NCI-H82 (cell line): Measurements from ENCODE around the gene HRAS.
A peak's percentile ranks its signal among the peaks of the same experiment; 100 is the strongest.

ENCODE experiments used
- DNase-seq: peaks from one replicate; lab custom pipeline; 2025; lab: John Stamatoyannopoulos, UW

HRAS gene

DNA sequence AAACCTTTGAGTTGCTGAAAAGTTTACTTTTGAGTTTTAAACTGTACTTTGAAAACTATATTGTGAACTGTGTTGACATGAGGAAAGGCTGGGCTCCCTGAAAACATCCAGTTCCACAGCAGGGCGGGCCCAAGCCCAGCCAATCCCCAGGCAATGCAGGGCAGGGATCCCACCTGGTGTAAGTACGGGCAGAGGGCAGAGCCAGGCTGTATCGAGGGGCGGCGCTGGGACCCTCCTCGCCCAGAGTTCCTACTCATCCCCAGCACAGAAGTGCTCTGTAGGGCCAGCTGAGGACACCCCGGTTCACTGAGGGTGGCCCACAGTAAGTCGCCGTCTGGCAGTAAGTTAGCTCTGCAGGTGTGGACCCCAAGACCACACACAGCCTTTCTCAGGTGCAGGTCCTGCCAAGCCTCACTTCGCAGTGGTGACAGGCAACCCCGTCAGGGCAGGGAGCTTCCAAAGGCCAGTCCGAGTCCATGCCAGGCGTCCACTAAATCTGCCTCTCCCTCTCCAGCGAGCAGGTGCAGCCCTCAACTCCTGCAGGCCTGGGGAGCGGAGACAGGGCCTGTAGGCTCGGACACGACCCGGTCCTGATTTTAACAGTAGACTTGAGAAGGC lies 31.7 kb upstream of the HRAS start:
- no peak for DNase-seq

DNA sequence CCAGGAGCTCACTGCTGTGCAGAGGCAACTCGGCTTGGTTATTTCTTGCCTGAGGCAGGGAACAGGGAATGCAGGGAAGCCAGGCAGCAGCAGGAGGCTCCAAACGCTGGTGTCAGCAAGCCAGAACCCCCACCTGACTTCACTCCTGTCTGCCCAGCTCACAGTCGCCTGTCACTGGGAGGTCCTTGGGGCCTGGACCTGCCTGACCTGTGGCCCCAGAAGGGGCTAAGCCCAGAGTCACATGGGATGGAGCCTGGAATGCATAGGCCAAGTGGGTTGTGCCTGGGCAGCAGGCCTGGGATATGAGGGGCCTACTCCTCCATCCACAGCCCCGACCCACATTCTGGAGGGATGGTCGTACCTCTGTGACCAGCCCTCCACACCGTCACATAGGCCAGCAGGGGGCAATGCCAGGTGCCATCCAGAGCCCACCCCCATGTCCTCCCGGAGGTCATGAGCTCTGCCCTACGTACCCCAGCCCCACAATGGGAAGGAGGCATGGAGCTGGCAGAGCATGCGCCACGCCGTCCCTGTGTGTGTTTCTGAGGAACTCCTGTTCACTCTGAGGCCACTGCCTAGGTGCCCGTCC lies 30.6 kb upstream of the HRAS start:
- no peak for DNase-seq

DNA sequence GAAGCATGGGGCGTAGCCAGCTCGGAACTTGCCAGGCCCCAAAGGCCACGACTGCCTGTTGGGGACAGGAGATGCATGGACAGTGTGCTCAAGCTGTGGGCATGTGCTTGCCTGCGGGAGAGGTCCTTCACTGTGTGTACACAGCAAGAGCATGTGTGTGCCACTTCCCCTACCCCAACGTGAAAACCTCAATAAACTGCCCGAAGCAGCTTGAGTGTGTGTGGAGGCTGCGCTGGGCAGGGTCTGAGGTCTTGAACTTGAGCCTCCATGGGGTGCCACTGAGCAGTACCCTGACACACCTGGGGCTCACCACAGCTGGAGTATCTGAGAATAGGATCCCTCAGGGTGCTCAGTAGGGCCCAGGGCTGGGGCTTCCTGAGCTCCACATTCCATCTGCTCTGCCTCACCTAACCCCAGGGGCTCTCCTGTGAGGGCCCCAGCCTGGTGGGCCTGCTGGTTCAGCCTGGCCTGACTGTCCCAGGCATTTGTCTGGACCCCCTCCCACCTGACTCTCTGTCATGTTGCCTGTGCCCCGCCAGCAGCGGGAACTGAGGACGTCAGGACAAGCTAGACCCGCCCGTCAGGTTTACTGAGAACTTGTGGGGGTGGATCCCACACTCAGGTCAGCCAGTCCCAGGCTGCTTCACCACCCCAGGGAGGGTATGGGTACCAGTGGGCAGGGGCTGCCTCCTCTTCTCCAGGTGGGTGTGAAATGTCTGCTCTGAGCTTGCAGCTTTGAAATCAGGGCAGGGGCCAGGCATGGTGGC lies 28.6 kb upstream of the HRAS start:
- no peak for DNase-seq

DNA sequence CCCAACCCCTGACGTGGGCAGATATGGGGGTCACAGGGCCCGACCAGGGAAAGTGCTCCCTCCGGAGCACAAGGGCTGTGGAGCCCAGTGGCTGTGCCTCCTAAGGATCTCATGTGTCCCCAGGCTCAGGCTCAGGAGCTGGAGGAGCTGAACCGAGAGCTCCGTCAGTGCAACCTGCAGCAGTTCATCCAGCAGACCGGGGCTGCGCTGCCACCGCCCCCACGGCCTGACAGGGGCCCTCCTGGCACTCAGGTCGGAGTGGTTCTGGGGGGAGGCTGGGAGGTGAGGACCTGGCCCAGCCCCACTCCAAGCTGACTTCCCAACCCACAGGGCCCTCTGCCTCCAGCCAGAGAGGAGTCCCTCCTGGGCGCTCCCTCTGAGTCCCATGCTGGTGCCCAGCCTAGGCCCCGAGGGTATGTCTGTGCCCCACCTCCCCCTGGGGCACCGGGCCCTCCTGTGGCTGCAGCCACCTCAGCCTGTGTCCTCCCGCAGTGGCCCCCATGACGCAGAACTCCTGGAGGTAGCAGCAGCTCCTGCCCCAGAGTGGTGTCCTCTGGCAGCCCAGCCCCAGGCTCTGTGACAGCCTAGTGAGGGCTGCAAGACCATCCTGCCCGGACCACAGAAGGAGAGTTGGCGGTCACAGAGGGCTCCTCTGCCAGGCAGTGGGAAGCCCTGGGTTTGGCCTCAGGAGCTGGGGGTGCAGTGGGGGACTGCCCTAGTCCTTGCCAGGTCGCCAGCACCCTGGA lies 27.9 kb upstream of the HRAS start:
- DNase-seq = no peak

DNA sequence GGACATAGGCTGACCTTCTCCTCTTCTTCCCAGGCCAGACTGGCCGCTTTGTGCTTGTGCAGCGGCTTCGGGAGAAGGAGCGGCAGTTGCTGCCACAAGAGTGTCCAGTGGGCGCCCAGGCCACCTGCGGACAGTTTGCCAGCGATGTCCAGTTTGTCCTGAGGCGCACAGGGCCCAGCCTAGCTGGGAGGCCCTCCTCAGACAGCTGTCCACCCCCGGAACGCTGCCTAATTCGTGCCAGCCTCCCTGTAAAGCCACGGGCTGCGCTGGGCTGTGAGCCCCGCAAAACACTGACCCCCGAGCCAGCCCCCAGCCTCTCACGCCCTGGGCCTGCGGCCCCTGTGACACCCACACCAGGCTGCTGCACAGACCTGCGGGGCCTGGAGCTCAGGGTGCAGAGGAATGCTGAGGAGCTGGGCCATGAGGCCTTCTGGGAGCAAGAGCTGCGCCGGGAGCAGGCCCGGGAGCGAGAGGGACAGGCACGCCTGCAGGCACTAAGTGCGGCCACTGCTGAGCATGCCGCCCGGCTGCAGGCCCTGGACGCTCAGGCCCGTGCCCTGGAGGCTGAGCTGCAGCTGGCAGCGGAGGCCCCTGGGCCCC lies 26.8 kb upstream of the HRAS start:
- DNase-seq = no peak

DNA sequence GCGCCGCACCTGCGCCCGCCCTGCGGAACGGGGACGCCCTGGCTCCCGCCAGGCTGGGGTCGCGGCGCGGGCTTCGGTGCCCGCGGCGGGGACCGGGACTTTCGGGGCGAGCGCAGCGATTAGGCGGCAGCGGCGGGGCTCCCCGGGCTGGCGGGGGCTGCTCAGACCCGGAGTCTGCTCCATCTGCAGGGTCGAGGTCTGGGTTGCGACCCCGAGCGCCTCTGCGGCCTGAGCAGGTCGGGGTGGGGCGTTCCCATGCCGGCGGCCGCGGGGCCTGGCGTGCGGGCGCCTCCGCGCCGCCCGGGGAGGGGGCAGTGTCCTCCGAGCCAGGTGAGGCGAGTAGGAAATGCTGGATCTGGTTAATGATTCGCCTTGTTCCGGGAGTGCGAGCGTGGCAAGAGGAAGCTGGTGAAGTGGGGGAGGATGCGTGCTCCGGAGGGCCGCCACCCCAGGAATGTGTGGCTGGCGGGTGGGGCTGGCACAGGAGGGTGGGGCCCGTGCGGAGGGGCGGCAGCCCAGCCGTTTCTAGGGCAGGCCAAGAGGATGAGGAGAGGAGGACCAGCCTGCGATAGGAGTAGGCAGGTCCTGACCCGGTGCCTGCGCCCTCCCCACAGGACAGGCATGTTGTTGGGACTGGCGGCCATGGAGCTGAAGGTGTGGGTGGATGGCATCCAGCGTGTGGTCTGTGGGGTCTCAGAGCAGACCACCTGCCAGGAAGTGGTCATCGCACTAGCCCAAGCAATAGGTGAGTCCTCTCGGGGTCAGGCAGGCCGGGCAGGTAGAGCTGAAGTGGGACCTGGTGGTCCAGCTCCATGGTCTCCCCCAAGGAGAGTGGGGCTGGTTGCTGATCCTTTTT lies 26.0 kb upstream of the HRAS start:
- DNase-seq = no peak

DNA sequence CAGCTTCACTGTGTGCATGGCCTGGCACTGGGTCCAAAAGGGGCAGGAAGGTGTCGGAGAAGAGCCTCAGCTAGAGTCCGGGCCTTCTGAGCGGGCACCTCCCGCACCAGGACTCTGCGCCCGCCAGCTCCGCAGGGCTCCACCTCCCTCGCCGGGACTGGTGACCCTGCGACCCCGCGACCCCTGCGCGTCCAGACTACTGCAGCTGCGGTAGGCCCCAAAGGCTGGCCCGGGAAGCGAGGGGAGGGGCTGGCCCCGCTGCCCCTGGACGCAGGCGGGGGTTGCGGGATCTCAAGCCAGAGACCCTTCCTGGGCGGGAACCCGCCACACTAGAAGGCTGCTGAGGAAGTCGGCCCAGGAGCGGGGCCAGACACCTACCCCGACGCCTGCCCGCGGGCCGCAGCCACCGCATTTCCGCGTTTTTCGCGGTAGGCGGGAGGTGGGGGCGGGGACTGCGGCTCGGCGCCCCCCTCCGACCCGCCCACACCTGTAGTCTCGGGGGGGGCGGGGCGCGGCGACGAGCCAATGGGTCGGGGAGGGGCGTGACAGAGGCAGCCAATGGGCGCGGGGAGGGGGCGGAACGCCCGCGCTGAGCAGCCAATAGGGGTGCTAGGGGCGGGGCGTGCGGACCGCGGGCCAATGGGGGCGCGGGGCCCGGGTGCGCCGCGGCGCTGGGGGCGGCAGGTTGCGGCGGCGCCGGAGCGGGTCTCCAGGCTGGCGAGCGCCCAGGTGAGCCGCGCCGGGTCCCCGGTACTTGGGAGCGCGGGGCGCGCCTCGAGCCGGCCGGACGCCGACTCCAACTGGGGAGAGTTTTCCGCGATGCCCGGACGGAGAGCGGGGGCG lies 25.1 kb upstream of the HRAS start, which contains the start of the genes LMNTD2 and RASSF7:
TSS of gene LMNTD2 (minus strand) at position 434 of the 843 bp plus-strand sequence. CDS start at position 412, 22 bp downstream.
TSS of gene RASSF7 (plus strand) at position 666 of the 843 bp plus-strand sequence. CDS start 799 bp downstream, outside the sequence.
- peak; percentile 94 for DNase-seq

DNA sequence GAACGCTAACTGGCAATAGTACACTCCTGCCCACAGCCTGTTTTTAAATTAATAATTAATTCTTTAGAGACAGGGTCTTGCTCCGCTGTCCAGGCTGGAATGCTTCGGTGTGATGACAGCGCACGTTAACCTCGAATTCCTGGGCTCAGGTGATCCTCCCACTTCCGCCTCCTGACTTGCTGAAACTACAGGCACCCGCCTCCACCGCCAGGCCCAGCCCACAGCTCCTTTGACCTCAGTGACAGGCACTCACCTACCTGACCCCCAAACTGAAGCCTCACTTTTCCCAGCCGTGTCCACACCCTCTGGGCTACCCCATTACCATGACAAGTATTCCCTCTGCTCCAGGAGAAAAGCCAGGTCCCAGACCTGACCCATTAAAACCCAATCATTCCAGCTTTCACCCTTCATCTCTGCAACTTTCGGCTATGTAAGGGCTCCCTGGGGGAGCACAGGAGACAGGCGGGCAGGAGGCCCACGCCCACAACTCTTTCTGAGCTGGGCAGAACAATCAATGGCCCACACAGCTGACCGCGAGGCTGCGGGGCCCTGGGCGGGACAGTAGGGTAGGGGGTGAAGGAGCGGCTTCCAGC lies 24.4 kb upstream of the HRAS start:
- no peak for DNase-seq

DNA sequence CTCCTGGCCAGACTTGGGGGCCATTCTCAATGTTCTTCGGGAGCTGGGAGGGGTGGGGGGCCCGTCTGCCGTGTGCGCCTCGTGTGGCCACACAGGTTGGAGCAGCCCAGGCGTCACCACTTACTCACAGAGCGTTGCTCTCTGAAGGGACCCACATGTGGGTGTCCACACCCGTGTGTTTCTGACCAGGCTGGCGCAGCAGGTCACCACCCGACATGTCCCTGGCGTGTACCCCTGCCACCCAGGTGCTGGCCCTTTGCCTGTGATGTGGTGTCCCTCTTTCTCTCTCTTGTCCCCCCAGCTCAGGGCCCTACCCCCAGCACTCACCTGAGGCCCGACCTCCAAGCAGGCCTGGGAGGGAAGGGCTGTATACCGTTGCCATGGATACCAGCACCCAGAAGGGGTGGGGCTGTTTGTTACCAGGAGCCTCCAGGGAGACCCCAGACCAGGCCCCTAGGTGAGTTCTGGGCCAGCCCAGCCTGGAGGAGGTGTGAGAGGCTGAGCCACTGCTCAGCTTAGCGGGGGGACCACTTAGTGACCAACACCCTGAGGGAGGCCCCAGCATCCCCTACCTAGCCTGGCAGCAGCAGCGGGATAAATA lies 23.7 kb upstream of the HRAS start:
- DNase-seq = no peak

DNA sequence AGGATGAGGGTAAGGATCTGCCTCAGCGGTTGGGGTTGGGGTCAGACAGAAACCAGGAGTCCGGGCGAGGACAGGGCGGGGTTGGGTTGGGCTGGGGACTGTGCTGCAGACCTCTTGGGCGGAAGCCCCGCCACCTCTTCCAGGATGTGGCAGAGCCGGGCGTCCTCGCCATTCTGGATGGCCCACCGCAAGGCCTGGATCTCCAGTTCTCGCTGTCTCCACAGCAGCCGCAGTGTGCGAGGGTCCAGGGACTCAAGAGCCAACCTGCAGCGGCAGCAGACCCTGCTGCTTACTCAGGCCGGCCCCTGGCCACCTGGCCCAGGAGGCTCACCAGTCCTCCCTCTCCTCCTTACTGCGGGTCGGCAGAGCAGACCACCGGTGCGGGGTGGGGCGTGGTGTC lies 23.1 kb upstream of the HRAS start:
- DNase-seq = no peak

DNA sequence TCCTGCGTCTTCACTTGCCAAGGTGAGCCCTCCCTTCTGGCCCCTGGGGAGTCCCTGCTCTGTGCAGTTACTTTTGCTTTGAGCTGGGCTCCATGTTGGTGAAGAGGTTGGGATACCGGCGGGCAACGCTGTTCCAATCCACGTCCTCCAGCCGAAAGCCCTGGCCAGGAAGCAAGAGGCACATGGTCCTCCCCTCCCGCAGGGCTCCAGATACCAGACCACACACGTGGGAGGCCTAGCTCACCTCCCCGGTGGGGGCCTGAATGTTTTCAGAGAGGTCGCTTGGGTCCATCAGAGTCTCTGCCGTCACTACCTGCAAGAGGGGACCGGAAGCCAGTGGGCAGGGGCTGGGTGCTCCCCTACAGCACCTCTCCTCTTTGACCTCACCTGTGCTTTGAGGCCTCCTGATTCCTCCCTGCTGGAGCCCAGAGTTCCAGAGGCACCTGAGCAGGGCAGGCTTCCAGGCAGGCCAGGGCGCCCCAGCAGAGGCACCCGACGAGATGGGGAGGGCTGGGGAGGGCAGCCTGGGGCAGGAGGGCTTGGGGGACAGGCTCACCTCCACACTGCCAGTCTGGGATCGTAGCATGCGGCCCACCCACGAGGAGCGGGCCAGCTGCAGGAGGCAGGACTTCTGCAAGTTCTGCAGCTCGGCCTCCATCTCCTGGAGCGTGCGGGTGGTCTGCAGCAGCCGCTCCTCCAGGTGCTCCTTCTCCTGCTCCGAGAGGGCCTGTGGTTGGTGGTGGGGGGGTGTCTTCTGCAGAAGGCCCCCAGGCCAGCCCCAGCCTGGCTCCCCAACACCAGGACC lies 22.2 kb upstream of the HRAS start:
- DNase-seq = no peak

DNA sequence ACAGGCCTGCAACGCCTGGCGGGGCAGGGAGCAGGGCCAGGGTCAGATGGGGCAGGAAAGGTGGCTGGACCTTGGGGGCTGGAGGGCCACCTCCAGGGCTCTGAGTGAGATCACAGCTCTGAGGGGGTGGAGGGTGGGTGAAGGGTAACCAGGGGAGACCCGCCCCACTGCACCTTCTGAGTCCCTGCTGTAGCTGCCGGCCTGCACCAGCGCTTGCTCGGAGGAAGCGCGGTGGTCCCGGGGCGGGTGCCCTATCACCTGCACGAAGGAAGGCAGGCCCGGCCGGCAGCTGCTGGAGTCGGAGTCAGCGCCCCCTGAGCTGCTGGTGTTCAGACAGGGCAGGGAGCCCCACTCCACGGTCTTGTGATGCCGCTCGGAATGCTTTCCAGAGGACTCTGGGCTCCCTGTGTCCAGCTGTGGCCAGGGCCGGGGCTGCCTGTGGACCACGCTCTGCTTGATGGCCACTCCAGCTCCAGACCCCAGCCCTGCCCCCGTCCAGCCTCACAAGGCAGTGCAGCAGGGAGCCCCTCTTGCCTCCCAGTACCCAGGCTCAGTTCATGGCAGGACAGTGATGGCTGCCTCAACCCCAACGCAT lies 21.4 kb upstream of the HRAS start:
- DNase-seq = no peak

DNA sequence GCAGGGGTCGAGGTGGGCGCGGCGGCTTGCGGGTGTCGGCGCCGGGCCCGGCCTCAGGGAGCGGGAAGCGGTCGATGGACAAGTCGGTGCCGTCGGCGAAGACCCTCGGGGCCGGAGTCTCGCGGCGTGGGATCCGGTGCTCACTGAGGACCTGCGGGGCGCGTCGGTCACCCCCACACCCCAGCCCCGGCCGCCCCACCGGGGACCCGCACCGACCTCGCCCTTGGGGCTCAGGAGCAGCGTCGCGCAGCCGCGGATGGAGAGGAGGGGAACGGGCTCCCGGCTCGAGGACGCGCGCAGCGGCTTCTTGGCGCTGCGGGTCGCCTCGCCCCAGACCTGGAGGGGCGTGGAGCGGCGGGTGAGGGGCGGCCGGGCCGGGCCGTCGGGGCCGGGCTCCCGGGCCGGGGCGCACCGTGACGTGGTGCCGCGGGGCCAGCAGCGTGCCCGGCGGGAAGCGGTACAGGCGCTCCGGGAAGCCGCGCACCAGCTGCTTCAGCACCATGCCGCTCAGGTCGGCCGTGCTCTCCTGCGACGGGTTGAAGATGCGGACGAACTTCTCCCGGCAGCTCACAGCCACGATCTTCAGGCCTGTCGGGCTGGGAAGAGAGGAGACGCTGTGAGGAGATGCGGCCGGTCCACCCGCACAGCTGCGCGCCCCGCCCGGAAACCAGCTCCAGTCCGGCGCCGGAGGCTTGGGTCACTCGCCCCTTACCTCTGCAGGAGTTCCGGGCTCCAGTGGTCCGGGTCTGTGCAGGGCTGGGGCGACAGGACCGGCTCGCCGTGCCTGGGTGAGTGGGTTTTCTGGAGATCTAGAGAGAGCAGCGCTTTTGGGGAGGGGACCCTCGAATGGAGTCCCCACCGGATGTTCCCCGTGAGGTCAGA lies 20.6 kb upstream of the HRAS start:
- peak; percentile 27 for DNase-seq

DNA sequence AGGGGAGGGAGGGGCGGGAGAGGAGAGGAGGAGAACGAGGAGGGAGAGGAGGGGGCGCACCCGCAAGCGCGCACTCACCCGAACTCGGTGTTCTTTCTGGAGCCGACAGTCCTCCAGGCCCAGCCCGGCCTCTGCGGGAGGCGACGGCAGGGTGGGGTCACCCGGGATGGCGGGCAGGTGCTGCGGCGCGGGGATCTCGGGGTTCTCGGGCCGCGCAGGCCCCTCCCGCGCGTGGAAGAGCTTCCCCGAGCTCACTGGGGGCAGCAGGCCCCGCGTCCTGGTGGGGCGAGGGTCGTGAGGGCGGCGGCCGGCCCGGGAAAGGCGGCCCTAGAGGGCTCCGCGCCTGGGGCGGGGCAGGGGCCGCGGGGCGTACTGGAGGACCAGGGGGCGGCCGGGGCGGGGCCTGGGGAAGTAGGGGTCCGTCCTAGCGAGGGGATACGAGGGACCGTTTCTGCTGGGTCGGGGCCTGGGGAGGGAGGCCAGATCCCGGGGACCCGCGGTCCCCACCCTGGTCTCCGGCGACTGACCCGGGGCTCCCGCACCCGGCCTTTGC lies 19.9 kb upstream of the HRAS start:
- DNase-seq = no peak

DNA sequence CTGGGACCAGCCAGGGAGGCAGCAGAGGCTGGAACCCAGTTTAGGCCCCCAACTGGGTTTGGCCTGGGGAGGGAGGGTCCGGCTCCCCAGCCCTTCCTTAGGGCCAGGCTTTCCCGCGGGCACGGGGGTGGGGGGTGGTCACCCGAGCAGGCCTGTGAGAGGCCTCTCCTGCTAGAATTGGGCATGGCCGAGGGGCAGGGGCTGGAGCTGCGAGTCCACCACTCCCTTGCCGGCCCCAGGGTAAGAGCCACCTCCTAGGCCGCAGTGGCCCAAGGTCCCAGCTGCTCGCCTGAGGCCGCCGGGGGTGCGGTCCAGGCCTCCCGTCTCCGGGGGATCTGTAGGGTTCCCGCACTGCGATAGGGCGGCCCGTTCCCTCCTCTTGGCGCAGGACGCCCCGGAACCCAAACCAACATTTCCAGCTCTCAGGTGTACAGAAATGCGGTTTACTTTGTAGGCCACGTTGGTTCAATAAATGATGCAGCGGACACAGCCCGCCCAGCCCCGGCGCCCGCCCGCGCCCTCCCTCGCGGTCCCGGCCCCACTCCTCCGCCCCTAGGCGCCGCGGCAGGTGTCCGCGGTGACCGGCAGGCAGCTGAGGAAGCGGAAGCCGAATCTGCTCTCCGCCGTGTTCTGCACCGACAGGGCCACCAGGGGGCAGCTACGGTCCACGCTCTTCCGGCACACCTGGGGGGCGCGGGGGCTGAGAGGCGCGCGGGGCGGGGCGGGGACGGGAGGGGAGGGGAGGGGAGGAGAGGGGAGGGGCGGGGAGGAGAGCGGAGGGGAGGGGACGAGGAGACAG lies 19.3 kb upstream of the HRAS start:
- DNase-seq = peak; percentile 88

DNA sequence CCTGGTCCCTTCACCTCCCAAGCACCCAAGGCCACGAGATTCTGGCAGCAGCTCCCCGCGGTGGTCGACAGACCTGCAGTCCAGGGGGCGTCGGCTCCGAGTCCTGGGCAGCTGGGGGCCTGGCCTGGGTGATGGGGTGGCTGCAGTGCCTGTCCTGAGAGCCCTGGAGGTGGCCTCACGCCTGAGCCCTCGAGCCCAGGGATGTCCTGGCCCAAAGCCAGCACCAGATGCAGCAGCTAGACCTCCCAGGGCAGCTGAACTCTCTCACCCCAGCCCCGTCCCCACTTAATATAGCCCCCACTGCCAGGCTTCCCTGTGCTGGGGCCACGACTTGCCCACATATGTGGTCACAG lies 18.6 kb upstream of the HRAS start:
- no peak for DNase-seq
